Body of pancreas (tissue), 4 donors: ENCODE results near the gene CLASP1. TPM values are rescaled to one million over a fixed set of nuclear protein-coding genes. Genes with fewer than 3 reads are reported as not detected.
A peak's percentile ranks its signal among the peaks of the same experiment; 100 is the strongest.

Experiments used
- ATAC-seq: fragments of 150-250 bp; one replicate; pipeline ENCODE4 v1.9.1; 2016
- DNase-seq, 4 donors: peaks; one replicate each; pipeline ENCODE4 v3.0.0-alpha.2; 2019
- H3K27ac ChIP-seq, 4 donors: fragments of 200-600 bp; sonication (generic); 1 replicate in 3 of 4; 2 replicates in 1 of 4; pipeline versions ENCODE4 v1.5.1 to v1.6.1; 2016 to 2019; ENCODE audit warnings: mild to moderate bottlenecking in 1 of 4, mixed read lengths in 1 of 4, moderate library complexity in 1 of 4
- H3K27me3 ChIP-seq, 2 donors: fragments of 200-600 bp; sonication (generic); one replicate each; pipeline ENCODE4 v1.6.0; 2016; ENCODE audit warnings: mild to moderate bottlenecking in 1 of 2
- H3K36me3 ChIP-seq, 2 donors: fragments of 200-600 bp; sonication (generic); replicated peaks in 1 of 2; 2 replicates each; pipeline ENCODE4 v1.5.1; 2016; ENCODE audit warnings: low read depth in 2 of 2; ENCODE audit not compliant: insufficient read depth in 1 of 2
- H3K4me1 ChIP-seq: fragments of 200-600 bp; sonication (generic); one replicate; pipeline ENCODE4 v1.6.0; 2016
- H3K4me3 ChIP-seq, 2 donors: fragments of 200-600 bp; sonication (generic); 1 replicate in 1 of 2; 2 replicates in 1 of 2; pipeline ENCODE4 v1.5.1; 2016 to 2019
- H3K9me3 ChIP-seq, 3 donors: fragments of 200-600 bp; sonication (generic); 1 replicate in 2 of 3; 2 replicates in 1 of 3; pipeline ENCODE4 v1.5.1; 2016
- CTCF ChIP-seq, 7 experiments: fragments of 450-650 bp in 4 of 7; fragments of 200-600 bp in 3 of 7; sonication (generic) in 3 of 7; IDR thresholded peaks; one replicate each; pipeline ENCODE4 v1.5.1; 2016 to 2019; ENCODE audit warnings: antibody characterized with exemption in 7 of 7
- POLR2A ChIP-seq, 3 donors: fragments of 450-650 bp; IDR thresholded peaks; one replicate each; pipeline ENCODE4 v1.6.1; 2016; ENCODE audit warnings: antibody characterized with exemption in 3 of 3, mild to moderate bottlenecking in 2 of 3
- WGBS, 2 donors: methylation state at CpG; one replicate each; pipeline ENCODE4 v1.1.5; 2017; 5-methylcytosine and 5-hydroxymethylcytosine counted together
- intact Hi-C: fragments of 100-400 bp; cut with DNase I; formaldehyde crosslinking; loops from one replicate; pipeline ENCODE4 v1.15.1; 2023
- total RNA-seq, 2 donors: library from RNA; depleted of rRNA; stranded (reverse); fragments of >200 nt; gene quantifications; one replicate each; pipeline ENCODE4 v1.1.0, GENCODE V29; 2016

The CLASP1 gene
- total RNA-seq, 2 donors from 2014 or later: 28.5 to 44.2 TPM

DNA sequence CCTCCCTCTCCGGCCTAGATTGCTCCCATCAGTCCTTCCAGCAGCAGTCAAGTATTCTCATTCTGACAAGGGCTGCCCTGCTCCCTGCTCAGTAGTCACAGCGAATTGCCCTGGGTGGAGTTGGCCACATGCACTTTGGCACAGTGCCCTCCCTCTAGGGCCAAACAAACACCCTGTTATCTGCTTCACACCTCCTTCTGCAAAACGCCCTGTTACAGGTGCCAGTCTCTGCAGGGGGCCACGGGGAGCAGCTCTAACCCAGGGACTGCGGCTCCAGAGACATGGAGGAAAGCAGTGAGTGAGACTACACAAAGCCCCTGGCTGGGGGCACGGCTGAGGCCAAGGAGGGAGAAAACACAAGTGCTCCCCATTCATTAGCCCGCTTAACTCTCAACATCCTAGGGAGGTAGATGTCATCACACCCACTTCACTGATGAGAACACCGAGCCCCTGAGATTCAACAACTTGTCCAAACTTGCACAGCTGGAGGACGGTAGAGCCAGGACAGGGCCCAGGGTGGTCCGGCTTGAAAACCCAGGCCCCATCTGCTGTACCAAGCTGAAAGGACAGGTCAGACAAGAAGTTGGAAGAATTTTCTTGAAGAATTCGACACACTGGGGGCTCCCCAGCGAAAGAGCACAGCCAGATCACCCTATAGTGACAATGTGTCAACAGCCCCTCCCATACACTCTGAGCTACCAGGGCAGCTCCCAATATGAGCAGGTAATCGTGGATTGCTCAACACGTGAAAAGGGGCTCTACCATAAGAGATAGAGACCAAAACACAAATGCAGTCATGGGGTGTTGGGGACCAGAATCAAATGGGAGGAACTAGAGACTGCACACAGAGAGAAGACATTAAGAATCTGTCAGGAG, 355.6 kb downstream of the CLASP1 start:
- DNase-seq (peak; percentile 75 to 90 (median 86)), ATAC-seq (peak; percentile 85)
- H3K4me1 ChIP-seq: peaks cover 8% of the 10 kb centered on the region
- H3K36me3 ChIP-seq: no peaks in the 10 kb centered on the region
- TF ChIP-seq CTCF (IDR thresholded peaks at IDR 0.05): no peak
- no peak for TF ChIP-seq POLR2A (IDR thresholded peaks at IDR 0.05)
- WGBS, 2 donors: 51 to 63% methylated on average over 11 to 14 of the region's 14 CpGs
- intact Hi-C loops: no loop called here
- no peak overlapping the region for H3K27ac ChIP-seq
- H3K9me3 ChIP-seq: no peaks in the 10 kb centered on the region
- no peak overlapping the region for H3K4me3 ChIP-seq
- H3K27me3 ChIP-seq: no peaks in the 10 kb centered on the region

DNA sequence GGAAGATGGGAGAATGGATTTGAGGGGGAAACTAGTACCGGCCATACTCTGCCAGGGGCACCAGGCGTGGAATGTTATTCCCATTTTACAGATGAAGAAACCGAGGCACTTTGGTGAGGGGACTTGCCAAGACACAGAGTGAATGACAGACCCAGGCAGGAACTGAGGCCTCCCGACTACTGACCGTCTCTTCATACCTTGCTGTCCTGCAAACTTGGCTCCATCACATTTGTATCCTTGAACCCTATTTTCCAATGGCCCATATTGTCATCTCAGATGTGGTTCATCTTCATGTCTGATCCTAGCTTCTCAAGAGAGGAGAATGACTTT, 358.0 kb downstream of the CLASP1 start:
- WGBS, 2 donors: 90 to 94% methylated on average over 5 of the region's 5 CpGs
- no peak for ATAC-seq
- no peak for TF ChIP-seq POLR2A (IDR thresholded peaks at IDR 0.05)
- no peak for TF ChIP-seq CTCF (IDR thresholded peaks at IDR 0.05)

GRCh38 chr2:121289271-121289670, 360.0 kb downstream of the CLASP1 start:
- H3K9me3 ChIP-seq: no peaks in the 10 kb centered on the region
- intact Hi-C loops: no loop called here
- no peak for ATAC-seq
- H3K36me3 ChIP-seq: no peaks in the 10 kb centered on the region
- H3K4me3 ChIP-seq: no peak overlapping the region
- no peak for DNase-seq
- TF ChIP-seq CTCF (IDR thresholded peaks at IDR 0.05) (no peak), POLR2A (IDR thresholded peaks at IDR 0.05) (no peak)
- WGBS, 2 donors: 84 to 85% methylated on average over 4 to 5 of the region's 5 CpGs
- no peak overlapping the region for H3K27ac ChIP-seq
- peaks cover 23% of the 10 kb centered on the region for H3K4me1 ChIP-seq
- no peaks in the 10 kb centered on the region for H3K27me3 ChIP-seq

More for the DNA sequence above, 358.0 kb downstream of the CLASP1 start:
- no peak overlapping the region for H3K27ac ChIP-seq
- intact Hi-C loops: no loop called here
- no peak for DNase-seq
- no peaks in the 10 kb centered on the region for H3K9me3 ChIP-seq
- H3K4me3 ChIP-seq: no peak overlapping the region
- no peaks in the 10 kb centered on the region for H3K27me3 ChIP-seq
- no peaks in the 10 kb centered on the region for H3K36me3 ChIP-seq
- peaks cover 8% of the 10 kb centered on the region for H3K4me1 ChIP-seq

- DNase-seq (no peak), ATAC-seq (no peak)
- Histone ChIP-seq H3K9me3 (no peaks in the 10 kb centered on the region), H3K27ac (no peak overlapping the region), H3K27me3 (no peaks in the 10 kb centered on the region), H3K4me1 (peaks cover 26% of the 10 kb centered on the region), H3K4me3 (no peak overlapping the region), H3K36me3 (no peaks in the 10 kb centered on the region)
- no peak for TF ChIP-seq CTCF (IDR thresholded peaks at IDR 0.05)
- TF ChIP-seq POLR2A (IDR thresholded peaks at IDR 0.05): no peak
- intact Hi-C loops: no loop called here
- 79 to 86% methylated on average over 12 of the region's 12 CpGs for WGBS, 2 donors
Measured at GRCh38 chr2:121288454-121289231, 360.6 kb downstream of the CLASP1 start.
